Measurements from ENCODE around the gene ADGRV1.

Gene ADGRV1

GRCh38 chr5:90947667-90948066 lies 389.1 kb downstream of the ADGRV1 start:
- no peak for TF ChIP-seq CTCF (IDR thresholded peaks at IDR 0.05; ENCODE audit: low read depth, low read length)
- no peak for TF ChIP-seq MAX (IDR thresholded peaks at IDR 0.05; ENCODE audit: low read depth, low read length)
- TF ChIP-seq MYC (IDR thresholded peaks at IDR 0.05; ENCODE audit: low read depth, low read length) = no peak
- TF ChIP-seq POLR2A (IDR thresholded peaks at IDR 0.05; ENCODE audit: extremely low read depth, insufficient read length) = no peak
- no peak for DNase-seq (ENCODE audit: low read depth)
- no peak overlapping the region for H3K4me3 ChIP-seq (ENCODE audit: low read depth, low read length)

- DNase-seq (ENCODE audit: low read depth) = no peak
- H3K4me3 ChIP-seq (ENCODE audit: low read depth, low read length) = no peak overlapping the region
- TF ChIP-seq CTCF (IDR thresholded peaks at IDR 0.05; ENCODE audit: low read depth, low read length) (no peak), MAX (IDR thresholded peaks at IDR 0.05; ENCODE audit: low read depth, low read length) (no peak), MYC (IDR thresholded peaks at IDR 0.05; ENCODE audit: low read depth, low read length) (no peak), POLR2A (IDR thresholded peaks at IDR 0.05; ENCODE audit: extremely low read depth, insufficient read length) (no peak)
Measured at GRCh38 chr5:90948969-90949368, 390.4 kb downstream of the ADGRV1 start.

- TF ChIP-seq POLR2A (IDR thresholded peaks at IDR 0.05; ENCODE audit: extremely low read depth, insufficient read length) = no peak
- H3K4me3 ChIP-seq (ENCODE audit: low read depth, low read length) = no peak overlapping the region
- no peak for DNase-seq (ENCODE audit: low read depth)
Measured at GRCh38 chr5:90949469-90950358, 391.1 kb downstream of the ADGRV1 start.

- no peak for DNase-seq (ENCODE audit: low read depth)
- H3K4me3 ChIP-seq (ENCODE audit: low read depth, low read length) = no peak overlapping the region
- TF ChIP-seq MAX (IDR thresholded peaks at IDR 0.05; ENCODE audit: low read depth, low read length) = no peak
- TF ChIP-seq POLR2A (IDR thresholded peaks at IDR 0.05; ENCODE audit: extremely low read depth, insufficient read length) = no peak
- TF ChIP-seq MYC (IDR thresholded peaks at IDR 0.05; ENCODE audit: low read depth, low read length) = no peak
- TF ChIP-seq CTCF (IDR thresholded peaks at IDR 0.05; ENCODE audit: low read depth, low read length) = no peak
Measured at GRCh38 chr5:90955001-90955635, 396.5 kb downstream of the ADGRV1 start.

- TF ChIP-seq MYC (IDR thresholded peaks at IDR 0.05; ENCODE audit: low read depth, low read length) = no peak
- TF ChIP-seq POLR2A (IDR thresholded peaks at IDR 0.05; ENCODE audit: extremely low read depth, insufficient read length) = no peak
- no peak for TF ChIP-seq MAX (IDR thresholded peaks at IDR 0.05; ENCODE audit: low read depth, low read length)
- TF ChIP-seq CTCF (IDR thresholded peaks at IDR 0.05; ENCODE audit: low read depth, low read length) = no peak
- DNase-seq (ENCODE audit: low read depth) = no peak
- no peak overlapping the region for H3K4me3 ChIP-seq (ENCODE audit: low read depth, low read length)
Measured at GRCh38 chr5:90956511-90957097, 398.0 kb downstream of the ADGRV1 start.

GRCh38 chr5:90957906-90958305 lies 399.3 kb downstream of the ADGRV1 start:
- no peak overlapping the region for H3K4me3 ChIP-seq (ENCODE audit: low read depth, low read length)
- DNase-seq (ENCODE audit: low read depth) = no peak
- no peak for TF ChIP-seq MAX (IDR thresholded peaks at IDR 0.05; ENCODE audit: low read depth, low read length)
- no peak for TF ChIP-seq MYC (IDR thresholded peaks at IDR 0.05; ENCODE audit: low read depth, low read length)
- TF ChIP-seq POLR2A (IDR thresholded peaks at IDR 0.05; ENCODE audit: extremely low read depth, insufficient read length) = no peak
- TF ChIP-seq CTCF (IDR thresholded peaks at IDR 0.05; ENCODE audit: low read depth, low read length) = no peak

Measured in NB4 (cell line).